ENCODE data around the gene ARMC10. TPM values are rescaled to one million over a fixed set of nuclear protein-coding genes. Genes with fewer than 3 reads are reported as not detected.

The ARMC10 gene
- total RNA-seq, 1 experiment from 2014 or later: 23.3 TPM

DNA sequence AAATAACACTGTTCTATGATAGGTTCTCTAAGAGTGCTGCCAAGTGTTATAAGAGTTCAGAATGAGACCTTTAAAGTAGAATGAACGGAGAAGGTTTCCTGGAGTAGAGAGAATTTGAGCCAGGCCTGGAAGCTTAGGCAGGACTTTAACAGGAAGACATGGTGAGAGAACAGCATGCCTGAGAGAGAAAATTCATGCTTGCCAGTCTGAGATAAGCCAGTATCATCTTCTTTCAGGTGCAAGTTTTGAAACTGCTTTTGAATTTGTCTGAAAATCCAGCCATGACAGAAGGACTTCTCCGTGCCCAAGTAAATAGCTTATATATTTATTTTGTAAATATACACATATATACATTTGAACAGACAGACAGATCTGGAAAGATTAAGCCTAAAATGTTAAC, 22.1 kb downstream of the ARMC10 start:
- H2AFZ ChIP-seq (ENCODE audit: low read length): no peak overlapping the region
- H3K9me3 ChIP-seq (ENCODE audit: low read length): no peaks in the 10 kb centered on the region
- H3K27me3 ChIP-seq (ENCODE audit: low read length): no peaks in the 10 kb centered on the region
- DNase-seq: no peak
- H3K9me2 ChIP-seq (replicated peaks; ENCODE audit: low read length): no peaks in the 10 kb centered on the region
- CTCF ChIA-PET: no interaction called here
- H3K4me2 ChIP-seq (ENCODE audit: low read length): no peak overlapping the region
- no peaks in the 10 kb centered on the region for H3F3A ChIP-seq (ENCODE audit: low read length, unreplicated experiment)
- H3K4me1 ChIP-seq (ENCODE audit: insufficient read depth, low read length): no peaks in the 10 kb centered on the region
- POLR2A ChIA-PET (ENCODE audit: unreplicated experiment): no interaction called here
- no peak for ATAC-seq
- intact Hi-C loops (cut with micrococcal nuclease): no loop called here
- H3K79me2 ChIP-seq (ENCODE audit: low read length): no peaks in the 10 kb centered on the region
- no peak overlapping the region for H3K4me3 ChIP-seq (ENCODE audit: low read length)
- no TSS peak for BruUV-seq (replicated peaks)
- H4K20me1 ChIP-seq (ENCODE audit: low read length): no peaks in the 10 kb centered on the region
- H3K36me3 ChIP-seq (ENCODE audit: low read depth, low read length): peaks cover 5% of the 10 kb centered on the region; the same call in 1 of the 2 replicates
- no peak overlapping the region for H3K27ac ChIP-seq (ENCODE audit: low read length)
- TF ChIP-seq, protein P1, sequence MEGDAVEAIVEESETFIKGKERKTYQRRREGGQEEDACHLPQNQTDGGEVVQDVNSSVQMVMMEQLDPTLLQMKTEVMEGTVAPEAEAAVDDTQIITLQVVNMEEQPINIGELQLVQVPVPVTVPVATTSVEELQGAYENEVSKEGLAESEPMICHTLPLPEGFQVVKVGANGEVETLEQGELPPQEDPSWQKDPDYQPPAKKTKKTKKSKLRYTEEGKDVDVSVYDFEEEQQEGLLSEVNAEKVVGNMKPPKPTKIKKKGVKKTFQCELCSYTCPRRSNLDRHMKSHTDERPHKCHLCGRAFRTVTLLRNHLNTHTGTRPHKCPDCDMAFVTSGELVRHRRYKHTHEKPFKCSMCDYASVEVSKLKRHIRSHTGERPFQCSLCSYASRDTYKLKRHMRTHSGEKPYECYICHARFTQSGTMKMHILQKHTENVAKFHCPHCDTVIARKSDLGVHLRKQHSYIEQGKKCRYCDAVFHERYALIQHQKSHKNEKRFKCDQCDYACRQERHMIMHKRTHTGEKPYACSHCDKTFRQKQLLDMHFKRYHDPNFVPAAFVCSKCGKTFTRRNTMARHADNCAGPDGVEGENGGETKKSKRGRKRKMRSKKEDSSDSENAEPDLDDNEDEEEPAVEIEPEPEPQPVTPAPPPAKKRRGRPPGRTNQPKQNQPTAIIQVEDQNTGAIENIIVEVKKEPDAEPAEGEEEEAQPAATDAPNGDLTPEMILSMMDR (conservative IDR thresholded peaks at IDR 0.05; ENCODE audit: low read depth, low read length): no peak
- TF ChIP-seq EZH2 (IDR thresholded peaks at IDR 0.05; ENCODE audit: low read length, unreplicated experiment) (no peak), EZH2phosphoT487 (IDR thresholded peaks at IDR 0.05; ENCODE audit: borderline replicate concordance, low read length) (no peak)
- H3K9ac ChIP-seq (ENCODE audit: low read length): no peak overlapping the region

DNA sequence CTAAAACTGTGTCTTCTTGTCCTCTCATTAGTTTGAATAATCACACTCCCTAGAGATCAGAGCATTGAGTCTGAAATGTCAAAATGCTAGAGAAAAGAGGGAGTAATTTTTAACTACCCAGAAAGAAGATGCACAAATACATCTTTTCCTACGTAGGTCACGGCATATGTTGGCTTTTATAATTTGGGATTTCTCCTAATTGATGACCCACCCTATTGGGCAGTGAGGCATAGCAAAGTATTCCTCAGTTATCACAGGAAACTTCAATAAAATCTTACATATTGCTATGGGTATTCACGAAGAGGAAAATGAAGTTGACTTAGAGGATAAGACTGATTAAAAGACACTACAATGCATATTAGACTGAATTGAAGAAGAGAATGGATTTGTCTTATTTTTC, 25.4 kb downstream of the ARMC10 start:
- ChIA-PET CTCF (no interaction called here), POLR2A (ENCODE audit: unreplicated experiment) (no interaction called here)
- no peak for ATAC-seq

DNA sequence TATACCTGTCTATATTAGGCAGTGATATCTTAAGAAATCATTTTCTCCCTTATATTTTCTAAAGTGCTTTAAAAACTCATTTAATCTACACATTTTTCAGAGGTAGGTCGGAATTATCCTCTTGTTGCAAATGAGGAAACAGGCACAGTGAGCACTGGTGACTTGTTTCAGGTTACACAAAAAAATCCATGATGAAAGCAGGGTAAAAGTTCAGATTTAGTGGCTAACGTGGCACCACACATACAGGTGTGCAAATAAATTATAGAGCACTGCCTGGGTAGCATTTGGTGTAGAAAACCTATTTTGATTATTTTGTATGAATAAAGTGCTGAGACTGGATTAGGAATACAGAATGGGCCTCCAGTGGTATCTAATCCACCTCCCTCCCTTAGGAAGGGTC, 26.6 kb downstream of the ARMC10 start:
- CTCF ChIA-PET: no interaction called here
- no TSS peak for BruUV-seq (replicated peaks)
- intact Hi-C loops (cut with micrococcal nuclease): no loop called here
- Histone ChIP-seq H3K9me3 (ENCODE audit: low read length) (no peaks in the 10 kb centered on the region), H3K79me2 (ENCODE audit: low read length) (no peaks in the 10 kb centered on the region), H3F3A (ENCODE audit: low read length, unreplicated experiment) (no peaks in the 10 kb centered on the region), H2AFZ (ENCODE audit: low read length) (no peak overlapping the region), H3K4me1 (ENCODE audit: insufficient read depth, low read length) (no peaks in the 10 kb centered on the region), H4K20me1 (ENCODE audit: low read length) (no peaks in the 10 kb centered on the region), H3K9me2 (replicated peaks; ENCODE audit: low read length) (no peaks in the 10 kb centered on the region), H3K9ac (ENCODE audit: low read length) (no peak overlapping the region), H3K27me3 (ENCODE audit: low read length) (no peaks in the 10 kb centered on the region), H3K4me2 (ENCODE audit: low read length) (no peak overlapping the region), H3K36me3 (ENCODE audit: low read depth, low read length) (peaks cover 10% of the 10 kb centered on the region), H3K27ac (ENCODE audit: low read length) (no peak overlapping the region), H3K4me3 (ENCODE audit: low read length) (no peak overlapping the region)
- ATAC-seq (no peak), DNase-seq (no peak)
- TF ChIP-seq, protein P1 (conservative IDR thresholded peaks at IDR 0.05; ENCODE audit: low read depth, low read length): no peak
- no peak for TF ChIP-seq EZH2 (IDR thresholded peaks at IDR 0.05; ENCODE audit: low read length, unreplicated experiment)
- no peak for TF ChIP-seq EZH2phosphoT487 (IDR thresholded peaks at IDR 0.05; ENCODE audit: borderline replicate concordance, low read length)
- POLR2A ChIA-PET (ENCODE audit: unreplicated experiment): no interaction called here

More for the DNA sequence above, 25.4 kb downstream of the ARMC10 start:
- Histone ChIP-seq H3K4me3 (ENCODE audit: low read length) (no peak overlapping the region), H3K4me2 (ENCODE audit: low read length) (no peak overlapping the region), H3K4me1 (ENCODE audit: insufficient read depth, low read length) (no peaks in the 10 kb centered on the region), H3F3A (ENCODE audit: low read length, unreplicated experiment) (no peaks in the 10 kb centered on the region), H2AFZ (ENCODE audit: low read length) (no peak overlapping the region), H4K20me1 (ENCODE audit: low read length) (no peaks in the 10 kb centered on the region), H3K27me3 (ENCODE audit: low read length) (no peaks in the 10 kb centered on the region), H3K9me2 (replicated peaks; ENCODE audit: low read length) (no peaks in the 10 kb centered on the region), H3K9ac (ENCODE audit: low read length) (no peak overlapping the region), H3K9me3 (ENCODE audit: low read length) (no peaks in the 10 kb centered on the region), H3K36me3 (ENCODE audit: low read depth, low read length) (peaks cover 10% of the 10 kb centered on the region), H3K27ac (ENCODE audit: low read length) (no peak overlapping the region), H3K79me2 (ENCODE audit: low read length) (no peaks in the 10 kb centered on the region)
- intact Hi-C loops (cut with micrococcal nuclease): no loop called here
- no TSS peak for BruUV-seq (replicated peaks)
- TF ChIP-seq, protein P1 (conservative IDR thresholded peaks at IDR 0.05; ENCODE audit: low read depth, low read length): no peak
- TF ChIP-seq EZH2 (IDR thresholded peaks at IDR 0.05; ENCODE audit: low read length, unreplicated experiment): no peak
- no peak for TF ChIP-seq EZH2phosphoT487 (IDR thresholded peaks at IDR 0.05; ENCODE audit: borderline replicate concordance, low read length)
- no peak for DNase-seq
